ENCODE measurements around the gene HEBP2.
"Not testable (repeated sequence)": the region's sequence is repeated elsewhere in the genome, so short reads cannot be mapped to it uniquely, and the experiment has no call there.

The HEBP2 gene, protein sequence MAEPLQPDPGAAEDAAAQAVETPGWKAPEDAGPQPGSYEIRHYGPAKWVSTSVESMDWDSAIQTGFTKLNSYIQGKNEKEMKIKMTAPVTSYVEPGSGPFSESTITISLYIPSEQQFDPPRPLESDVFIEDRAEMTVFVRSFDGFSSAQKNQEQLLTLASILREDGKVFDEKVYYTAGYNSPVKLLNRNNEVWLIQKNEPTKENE

DNA sequence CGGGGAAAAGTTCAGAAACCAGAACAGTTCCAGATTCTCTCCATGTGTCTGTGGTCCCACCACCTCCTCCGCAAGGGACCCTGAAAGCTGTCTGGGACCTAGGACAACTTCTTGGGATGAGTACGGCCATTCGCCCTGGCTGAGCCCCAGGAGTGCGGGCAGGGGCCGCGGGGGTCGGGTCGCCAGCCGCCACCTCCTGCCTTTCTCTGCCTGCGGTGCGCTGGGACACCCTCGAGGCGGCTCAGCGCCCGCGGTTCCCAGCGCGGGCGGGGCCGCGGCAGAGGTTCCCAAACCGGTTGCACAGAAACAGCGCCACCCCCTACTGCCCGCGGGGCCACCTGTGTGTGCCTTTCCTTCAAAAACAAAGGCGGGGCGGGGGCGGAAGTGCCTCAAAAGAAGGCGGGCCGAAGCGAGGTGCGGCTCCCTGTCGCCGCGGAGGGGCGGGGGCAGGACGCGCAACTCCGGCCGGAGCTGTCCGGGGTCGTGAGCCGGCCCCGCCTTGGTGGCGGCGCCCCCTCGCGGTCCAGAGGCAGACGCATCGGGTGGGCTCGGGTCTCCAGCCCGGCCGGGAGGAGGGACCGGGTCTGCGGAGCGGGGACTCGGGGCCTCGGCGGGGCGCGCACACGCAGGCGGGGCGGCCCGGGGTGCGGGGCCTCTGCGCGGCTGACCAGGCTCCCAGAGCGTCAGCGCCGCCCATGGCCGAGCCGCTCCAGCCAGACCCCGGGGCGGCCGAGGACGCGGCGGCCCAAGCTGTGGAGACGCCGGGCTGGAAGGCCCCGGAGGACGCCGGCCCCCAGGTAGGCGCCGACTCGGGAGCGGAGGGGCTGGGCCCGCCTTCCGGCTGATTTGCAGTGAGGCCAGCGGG is at the start of gene HEBP2:
Gene HEBP2, plus strand, starts transcription at position 423 of the 865 bp plus-strand sequence. Its CDS starts 273 bp downstream, at position 696.
- H3K27ac ChIP-seq (ENCODE audit: low read depth, low read length) = peak within 1 kb of the TSS; percentile 90
- peak within 1 kb of the TSS; percentile 94 for H3K9ac ChIP-seq (ENCODE audit: low read length)
- no peaks in the 10 kb centered on the region for H3K4me1 ChIP-seq (ENCODE audit: insufficient read depth, low read length)
- peaks cover 21% of the 10 kb centered on the region for H3K36me3 ChIP-seq (ENCODE audit: insufficient read depth, low read length)
- peak within 1 kb of the TSS; percentile 86 to 87 for H3K4me3 ChIP-seq (ENCODE audit: low read depth in 1 of 2, low read length in 2 of 2)
- no peaks in the 10 kb centered on the region for H3K9me3 ChIP-seq (ENCODE audit: low read length)
- no peaks in the 10 kb centered on the region for H3K27me3 ChIP-seq (ENCODE audit: control insufficient read depth in 1 of 2, insufficient read depth in 2 of 2, low read length in 2 of 2)

DNA sequence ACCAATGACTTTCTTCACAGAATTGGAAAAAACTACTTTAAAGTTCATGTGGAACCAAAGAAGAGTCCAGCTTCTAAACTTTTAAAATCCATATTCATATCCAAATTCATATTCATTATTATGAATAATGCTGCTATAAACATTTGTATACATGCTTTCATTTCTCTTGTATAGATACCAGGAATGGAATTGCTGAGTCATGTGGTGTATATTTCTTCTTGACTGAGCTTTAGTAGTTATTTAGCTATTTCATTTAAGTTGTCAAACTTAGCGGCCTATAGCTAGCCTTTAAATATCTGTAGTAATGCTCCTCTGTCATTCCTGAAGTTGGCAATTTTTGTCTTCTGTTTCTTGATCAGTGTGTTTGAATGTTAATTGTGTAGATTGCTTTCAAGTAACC is 46.1 kb upstream of the HEBP2 start:
- H3K36me3 ChIP-seq (ENCODE audit: insufficient read depth, low read length) = no peaks in the 10 kb centered on the region
- H3K9me3 ChIP-seq (ENCODE audit: low read length) = no peaks in the 10 kb centered on the region
- no peak overlapping the region for H3K27ac ChIP-seq (ENCODE audit: low read depth, low read length)
- H3K4me3 ChIP-seq (ENCODE audit: low read depth in 1 of 2, low read length in 2 of 2) = no peak overlapping the region
- no peak overlapping the region for H3K9ac ChIP-seq (ENCODE audit: low read length)
- H3K4me1 ChIP-seq (ENCODE audit: insufficient read depth, low read length) = no peaks in the 10 kb centered on the region
- no peaks in the 10 kb centered on the region for H3K27me3 ChIP-seq (ENCODE audit: control insufficient read depth in 1 of 2, insufficient read depth in 2 of 2, low read length in 2 of 2)

DNA sequence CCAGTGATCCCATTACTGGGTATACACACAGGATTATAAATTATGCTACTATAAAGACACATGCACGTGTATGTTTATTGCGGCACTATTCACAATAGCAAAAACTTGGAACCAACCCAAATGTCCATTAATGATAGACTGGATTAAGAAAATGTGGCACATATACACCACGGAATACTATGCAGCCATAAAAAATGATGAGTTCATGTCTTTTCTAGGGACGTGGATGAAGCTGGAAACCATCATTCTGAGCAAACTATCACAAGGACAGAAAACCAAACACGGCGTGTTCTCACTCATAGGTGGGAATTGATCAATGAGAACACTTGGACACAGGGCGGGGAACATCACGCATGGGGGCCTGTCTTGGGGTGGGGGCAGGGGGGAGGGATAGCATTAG is 35.3 kb upstream of the HEBP2 start:
- H3K4me3 ChIP-seq (ENCODE audit: low read depth in 1 of 2, low read length in 2 of 2); H3K27ac ChIP-seq (ENCODE audit: low read depth, low read length); H3K9me3 ChIP-seq (ENCODE audit: low read length); H3K4me1 ChIP-seq (ENCODE audit: insufficient read depth, low read length); H3K9ac ChIP-seq (ENCODE audit: low read length); H3K27me3 ChIP-seq (ENCODE audit: control insufficient read depth in 1 of 2, insufficient read depth in 2 of 2, low read length in 2 of 2); H3K36me3 ChIP-seq (ENCODE audit: insufficient read depth, low read length): not testable (repeated sequence)

DNA sequence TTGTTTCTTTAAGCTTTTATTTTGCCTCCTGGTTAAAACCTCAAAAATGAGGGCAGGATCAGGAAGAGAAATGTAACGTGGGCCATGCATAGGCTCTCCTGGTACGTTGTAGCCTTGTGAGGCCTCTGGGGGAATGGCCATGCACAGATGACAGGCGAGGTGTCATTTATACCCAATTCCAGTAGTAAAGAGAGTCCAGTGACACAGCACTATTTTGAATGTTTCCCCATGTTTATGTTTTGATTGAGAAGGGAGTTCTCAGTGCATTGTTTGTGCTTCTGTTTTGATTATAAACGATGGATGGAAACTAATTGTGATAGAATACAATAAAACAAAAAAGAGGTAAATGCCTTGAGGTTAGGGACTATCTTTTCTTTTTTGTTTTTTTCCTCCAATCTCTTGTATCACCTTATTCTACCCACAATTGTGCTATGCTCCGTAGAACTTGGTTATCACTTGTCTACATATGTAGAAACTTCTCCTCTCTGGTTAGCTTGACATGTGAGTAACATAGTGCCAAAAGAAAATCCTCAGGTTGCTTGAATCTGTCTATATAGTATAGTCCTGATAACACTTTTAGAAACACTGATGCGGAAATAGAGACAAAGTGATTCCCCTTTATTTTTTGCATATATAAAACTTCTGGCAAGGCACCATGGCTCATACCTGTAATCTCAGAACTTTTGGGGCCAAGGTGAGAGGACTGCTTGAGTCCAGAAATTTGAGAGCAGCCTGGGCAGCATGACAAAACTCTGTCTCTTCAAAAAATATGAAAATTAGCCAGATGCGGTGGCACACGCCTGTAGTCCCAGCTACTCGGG is 33.2 kb upstream of the HEBP2 start:
- H3K27me3 ChIP-seq (ENCODE audit: control insufficient read depth in 1 of 2, insufficient read depth in 2 of 2, low read length in 2 of 2) = no peaks in the 10 kb centered on the region
- no peak overlapping the region for H3K4me3 ChIP-seq (ENCODE audit: low read depth in 1 of 2, low read length in 2 of 2)
- no peaks in the 10 kb centered on the region for H3K4me1 ChIP-seq (ENCODE audit: insufficient read depth, low read length)
- H3K9ac ChIP-seq (ENCODE audit: low read length) = no peak overlapping the region
- H3K9me3 ChIP-seq (ENCODE audit: low read length) = no peaks in the 10 kb centered on the region
- no peaks in the 10 kb centered on the region for H3K36me3 ChIP-seq (ENCODE audit: insufficient read depth, low read length)
- H3K27ac ChIP-seq (ENCODE audit: low read depth, low read length) = no peak overlapping the region

DNA sequence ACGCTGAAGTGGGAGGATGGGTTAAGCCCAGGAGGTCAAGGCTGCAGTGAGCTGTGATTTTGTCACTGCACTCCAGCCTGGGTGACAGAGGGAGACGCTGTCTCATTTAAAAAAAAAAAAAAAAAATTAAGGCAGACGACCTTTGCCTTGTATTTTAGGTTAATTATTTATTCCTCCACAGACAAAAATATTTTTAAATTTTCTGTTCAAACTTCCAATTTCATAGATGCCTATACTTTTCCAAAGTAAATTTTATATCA is 32.6 kb upstream of the HEBP2 start:
- Histone ChIP-seq H3K27ac (ENCODE audit: low read depth, low read length) (no peak overlapping the region), H3K9me3 (ENCODE audit: low read length) (no peaks in the 10 kb centered on the region), H3K9ac (ENCODE audit: low read length) (no peak overlapping the region), H3K27me3 (ENCODE audit: control insufficient read depth in 1 of 2, insufficient read depth in 2 of 2, low read length in 2 of 2) (no peaks in the 10 kb centered on the region), H3K36me3 (ENCODE audit: insufficient read depth, low read length) (no peaks in the 10 kb centered on the region), H3K4me3 (ENCODE audit: low read depth in 1 of 2, low read length in 2 of 2) (no peak overlapping the region), H3K4me1 (ENCODE audit: insufficient read depth, low read length) (no peaks in the 10 kb centered on the region)

DNA sequence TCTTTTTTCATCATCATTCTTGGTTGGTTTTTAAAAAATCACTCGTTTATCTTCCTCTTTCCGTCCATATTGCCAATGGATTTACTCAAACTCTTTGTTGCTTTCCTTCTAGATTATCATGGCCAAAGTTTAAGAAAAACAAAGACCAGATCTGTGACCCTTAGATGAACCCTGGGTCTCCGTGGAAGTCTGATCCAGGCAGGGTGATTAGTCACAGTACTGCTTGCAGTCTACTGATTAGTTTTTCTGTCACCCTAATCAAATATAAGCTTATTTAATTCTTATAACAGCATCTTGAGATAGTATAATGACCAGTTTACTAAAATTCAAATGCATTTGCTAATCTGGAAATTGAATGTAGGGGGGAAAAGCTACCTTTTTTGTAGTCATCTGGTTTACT is 32.3 kb upstream of the HEBP2 start:
- H3K27me3 ChIP-seq (ENCODE audit: control insufficient read depth in 1 of 2, insufficient read depth in 2 of 2, low read length in 2 of 2) = no peaks in the 10 kb centered on the region
- no peak overlapping the region for H3K4me3 ChIP-seq (ENCODE audit: low read depth in 1 of 2, low read length in 2 of 2)
- no peaks in the 10 kb centered on the region for H3K36me3 ChIP-seq (ENCODE audit: insufficient read depth, low read length)
- H3K4me1 ChIP-seq (ENCODE audit: insufficient read depth, low read length) = no peaks in the 10 kb centered on the region
- no peaks in the 10 kb centered on the region for H3K9me3 ChIP-seq (ENCODE audit: low read length)
- no peak overlapping the region for H3K9ac ChIP-seq (ENCODE audit: low read length)
- H3K27ac ChIP-seq (ENCODE audit: low read depth, low read length) = no peak overlapping the region

DNA sequence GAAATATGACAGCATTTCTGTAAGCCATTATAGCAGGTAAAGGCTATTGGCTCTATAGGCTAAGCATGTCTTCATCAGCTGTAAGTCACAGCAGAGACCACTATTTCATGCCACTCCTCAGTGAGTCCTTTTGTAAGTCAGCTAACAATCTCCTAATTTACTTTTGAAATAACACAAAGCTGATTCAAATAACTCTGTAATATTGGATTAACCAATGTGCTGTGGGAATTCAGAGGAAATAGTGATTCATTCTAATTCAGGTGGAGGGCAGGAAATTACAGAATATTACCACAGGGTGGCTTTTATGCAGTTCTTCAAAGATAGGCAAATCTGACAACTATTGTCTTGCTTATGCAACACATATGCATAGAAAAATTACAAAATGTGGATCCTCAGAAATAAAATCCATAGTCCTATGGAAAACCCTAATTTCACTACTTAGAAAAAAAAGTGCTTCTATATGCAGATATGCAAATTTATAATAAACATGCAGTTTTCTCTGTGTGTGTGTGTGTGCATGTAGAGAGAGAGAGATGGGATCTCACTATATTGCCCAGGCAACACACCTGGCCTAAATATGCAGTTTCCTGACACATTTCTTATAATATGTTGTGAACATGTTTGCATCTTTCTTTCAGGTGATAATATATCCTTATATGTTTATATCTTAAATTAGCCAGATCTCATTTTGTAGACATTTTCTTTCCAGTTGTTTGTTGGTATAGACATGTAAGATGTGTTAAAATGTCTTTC is 31.1 kb upstream of the HEBP2 start:
- no peak overlapping the region for H3K4me3 ChIP-seq (ENCODE audit: low read depth in 1 of 2, low read length in 2 of 2)
- H3K27ac ChIP-seq (ENCODE audit: low read depth, low read length) = no peak overlapping the region
- H3K4me1 ChIP-seq (ENCODE audit: insufficient read depth, low read length) = no peaks in the 10 kb centered on the region
- H3K27me3 ChIP-seq (ENCODE audit: control insufficient read depth in 1 of 2, insufficient read depth in 2 of 2, low read length in 2 of 2) = no peaks in the 10 kb centered on the region
- no peak overlapping the region for H3K9ac ChIP-seq (ENCODE audit: low read length)
- H3K36me3 ChIP-seq (ENCODE audit: insufficient read depth, low read length) = no peaks in the 10 kb centered on the region
- no peaks in the 10 kb centered on the region for H3K9me3 ChIP-seq (ENCODE audit: low read length)

DNA sequence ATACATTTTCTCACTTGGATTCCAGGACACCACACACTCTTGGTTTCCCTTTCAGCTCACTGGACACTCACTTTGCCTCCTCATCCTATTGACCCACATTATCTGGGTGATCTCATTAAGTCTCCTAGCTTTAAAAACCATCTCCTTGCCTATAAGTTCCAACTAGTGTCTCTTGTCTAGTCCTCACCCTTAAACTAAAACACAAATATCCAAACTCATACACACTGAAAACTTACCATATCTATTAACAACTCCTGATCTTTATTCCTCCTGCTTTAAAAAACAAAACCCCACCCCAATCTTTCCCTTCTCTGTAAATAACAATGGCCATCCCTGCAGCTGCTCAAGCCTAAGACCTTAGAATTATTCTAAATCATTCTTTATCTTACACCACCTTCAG is 29.8 kb upstream of the HEBP2 start:
- no peaks in the 10 kb centered on the region for H3K27me3 ChIP-seq (ENCODE audit: control insufficient read depth in 1 of 2, insufficient read depth in 2 of 2, low read length in 2 of 2)
- no peak overlapping the region for H3K27ac ChIP-seq (ENCODE audit: low read depth, low read length)
- no peaks in the 10 kb centered on the region for H3K4me1 ChIP-seq (ENCODE audit: insufficient read depth, low read length)
- H3K4me3 ChIP-seq (ENCODE audit: low read depth in 1 of 2, low read length in 2 of 2) = no peak overlapping the region
- no peaks in the 10 kb centered on the region for H3K9me3 ChIP-seq (ENCODE audit: low read length)
- H3K9ac ChIP-seq (ENCODE audit: low read length) = no peak overlapping the region
- no peaks in the 10 kb centered on the region for H3K36me3 ChIP-seq (ENCODE audit: insufficient read depth, low read length)

DNA sequence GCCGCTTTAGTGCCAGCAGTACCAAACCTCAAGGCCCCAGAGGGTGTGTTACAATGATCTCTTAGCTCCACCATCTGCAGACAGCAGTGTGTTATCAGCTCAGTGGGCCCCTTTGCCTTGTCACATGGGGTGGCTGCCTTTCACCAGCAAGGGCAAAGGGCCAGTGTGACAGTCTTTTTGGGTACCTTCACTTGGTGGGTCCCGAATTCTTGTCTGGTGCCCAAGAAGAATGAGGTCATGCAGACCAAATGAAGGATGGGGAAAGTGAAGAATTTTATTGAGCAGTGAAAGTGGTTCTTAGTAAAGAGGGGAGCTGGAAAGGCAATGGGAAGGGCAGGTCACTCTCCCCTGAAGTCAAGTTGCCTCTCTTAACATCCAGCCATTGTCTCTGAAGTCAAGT is 29.2 kb upstream of the HEBP2 start:
- no peaks in the 10 kb centered on the region for H3K9me3 ChIP-seq (ENCODE audit: low read length)
- no peak overlapping the region for H3K9ac ChIP-seq (ENCODE audit: low read length)
- no peaks in the 10 kb centered on the region for H3K27me3 ChIP-seq (ENCODE audit: control insufficient read depth in 1 of 2, insufficient read depth in 2 of 2, low read length in 2 of 2)
- H3K36me3 ChIP-seq (ENCODE audit: insufficient read depth, low read length) = no peaks in the 10 kb centered on the region
- H3K4me1 ChIP-seq (ENCODE audit: insufficient read depth, low read length) = no peaks in the 10 kb centered on the region
- H3K27ac ChIP-seq (ENCODE audit: low read depth, low read length) = no peak overlapping the region
- no peak overlapping the region for H3K4me3 ChIP-seq (ENCODE audit: low read depth in 1 of 2, low read length in 2 of 2)

DNA sequence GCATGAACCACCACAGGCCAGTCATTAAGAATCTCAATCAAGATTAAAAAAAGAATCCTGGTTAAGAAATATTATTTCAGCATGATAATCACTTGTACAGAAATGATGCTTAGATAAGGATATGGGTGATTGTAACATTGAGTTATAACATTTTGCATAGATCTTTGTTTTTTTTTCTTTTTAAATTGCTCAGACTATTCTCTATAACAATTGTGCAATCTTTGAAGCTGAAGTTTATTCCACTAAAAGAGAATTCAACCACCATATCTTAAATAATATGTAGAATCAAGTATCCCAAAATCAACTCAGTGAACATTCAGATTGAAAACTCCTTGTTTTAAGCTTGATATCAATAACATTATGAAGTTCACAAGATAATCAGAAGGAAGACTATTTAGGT is 27.0 kb upstream of the HEBP2 start:
- H3K27me3 ChIP-seq (ENCODE audit: control insufficient read depth in 1 of 2, insufficient read depth in 2 of 2, low read length in 2 of 2) = no peaks in the 10 kb centered on the region
- no peak overlapping the region for H3K27ac ChIP-seq (ENCODE audit: low read depth, low read length)
- H3K36me3 ChIP-seq (ENCODE audit: insufficient read depth, low read length) = no peaks in the 10 kb centered on the region
- no peak overlapping the region for H3K4me3 ChIP-seq (ENCODE audit: low read depth in 1 of 2, low read length in 2 of 2)
- no peaks in the 10 kb centered on the region for H3K4me1 ChIP-seq (ENCODE audit: insufficient read depth, low read length)
- no peak overlapping the region for H3K9ac ChIP-seq (ENCODE audit: low read length)
- H3K9me3 ChIP-seq (ENCODE audit: low read length) = no peaks in the 10 kb centered on the region

DNA sequence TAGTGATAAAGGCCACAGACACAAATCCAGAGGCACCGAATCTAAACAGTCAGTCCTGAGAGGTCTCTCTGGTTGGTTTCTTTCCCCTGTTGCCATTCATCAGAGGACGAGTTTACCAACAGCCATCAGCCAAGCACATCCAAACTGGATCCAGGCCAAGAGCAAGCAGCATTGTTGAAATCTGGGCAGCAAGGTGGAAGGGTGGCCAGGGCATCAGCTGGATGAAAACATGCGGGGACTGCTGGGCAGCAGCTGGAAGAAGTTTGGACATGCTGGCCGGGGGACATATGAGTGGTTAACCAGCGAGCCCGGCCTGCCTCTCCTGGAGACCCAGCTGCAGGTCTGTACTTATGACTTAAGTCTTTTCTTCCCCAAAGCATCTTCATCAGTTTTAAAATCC is 26.2 kb upstream of the HEBP2 start, which contains the start of gene SMIM28:
Gene SMIM28, plus strand, starts transcription at position 62 of the 400 bp plus-strand sequence. Its CDS starts 168 bp downstream, at position 230.
- Histone ChIP-seq H3K27me3 (ENCODE audit: control insufficient read depth in 1 of 2, insufficient read depth in 2 of 2, low read length in 2 of 2) (no peaks in the 10 kb centered on the region), H3K9me3 (ENCODE audit: low read length) (no peaks in the 10 kb centered on the region), H3K9ac (ENCODE audit: low read length) (no peak within 1 kb of the TSS), H3K4me3 (ENCODE audit: low read depth in 1 of 2, low read length in 2 of 2) (no peak within 1 kb of the TSS), H3K4me1 (ENCODE audit: insufficient read depth, low read length) (no peaks in the 10 kb centered on the region), H3K27ac (ENCODE audit: low read depth, low read length) (no peak within 1 kb of the TSS), H3K36me3 (ENCODE audit: insufficient read depth, low read length) (no peaks in the 10 kb centered on the region)
